ENCODE results near the gene SLC7A10.
"Not testable (repeated sequence)": the region's sequence is repeated elsewhere in the genome, so short reads cannot be mapped to it uniquely, and the experiment has no call there.

SLC7A10 gene

GRCh38 chr19:33215438-33216197, 10.0 kb downstream of the SLC7A10 start:
- no peak for DNase-seq

DNA sequence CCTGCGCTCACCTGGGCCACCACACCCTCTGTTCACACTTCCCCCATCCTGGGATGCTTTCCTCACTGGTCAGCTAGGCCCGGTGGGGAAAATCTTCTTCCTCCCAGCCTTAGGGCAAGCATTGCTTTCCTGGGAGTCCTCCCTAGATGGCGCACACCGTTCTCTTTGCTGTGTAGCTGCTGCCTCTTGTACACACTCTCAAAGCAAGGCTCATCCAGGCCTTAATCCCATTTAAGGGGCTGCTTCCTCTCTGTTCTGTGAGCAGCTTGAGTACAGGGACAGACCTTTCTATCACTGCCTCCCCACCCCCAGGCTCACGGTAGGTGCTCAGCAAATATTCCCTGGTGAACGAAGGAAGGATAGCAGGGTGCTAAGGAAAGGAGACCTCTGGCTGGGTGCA, 11.1 kb downstream of the SLC7A10 start:
- no peak for DNase-seq

DNA sequence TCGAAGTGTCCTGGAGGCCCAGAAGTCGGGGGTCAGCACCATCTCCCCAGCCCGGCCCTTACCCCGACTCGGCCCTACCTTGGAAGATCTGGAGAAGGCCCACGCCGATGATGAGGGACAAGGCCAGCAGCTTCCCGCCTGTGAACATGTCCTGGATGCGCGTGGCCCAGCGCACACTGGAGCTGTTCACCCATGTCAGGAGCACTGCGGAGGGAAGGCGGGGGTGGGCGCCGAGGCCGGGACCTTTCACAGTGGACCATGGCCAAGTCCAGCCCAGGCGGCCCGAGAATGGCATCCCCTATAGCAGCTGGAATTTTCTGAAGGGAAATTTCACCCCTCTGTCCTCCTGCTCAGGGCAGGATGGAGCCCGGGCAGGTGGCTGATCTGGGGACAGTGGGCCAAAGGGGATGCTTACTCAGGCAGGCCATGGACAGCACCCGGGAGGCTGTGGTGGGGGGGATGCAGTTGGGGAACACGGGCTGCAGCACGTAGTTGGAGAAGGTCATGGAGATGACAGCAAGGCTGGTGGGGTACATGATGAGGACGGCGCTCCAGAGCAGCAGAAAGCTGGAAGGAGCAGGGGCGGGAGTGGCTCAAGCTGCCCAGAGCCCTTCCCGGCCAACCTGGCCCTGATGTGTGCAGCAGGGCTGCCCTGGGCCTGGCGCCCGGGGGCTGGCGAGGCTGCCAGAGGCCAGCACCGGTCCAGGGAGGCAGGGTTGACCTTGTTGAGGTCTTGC, 13.0 kb downstream of the SLC7A10 start:
- no peak for DNase-seq

- no peak for DNase-seq
Observed at GRCh38 chr19:33211794-33212435, 13.7 kb downstream of the SLC7A10 start.

GRCh38 chr19:33210266-33210940, 15.2 kb downstream of the SLC7A10 start:
- no peak for DNase-seq

GRCh38 chr19:33209850-33210230, 15.8 kb downstream of the SLC7A10 start:
- not testable (repeated sequence) for DNase-seq

- DNase-seq = no peak
Observed at GRCh38 chr19:33208904-33209849, 16.5 kb downstream of the SLC7A10 start.

- DNase-seq = no peak
Observed at GRCh38 chr19:33208371-33208895, 17.2 kb downstream of the SLC7A10 start.

GRCh38 chr19:33207903-33208302, 17.7 kb downstream of the SLC7A10 start:
- DNase-seq = no peak

GRCh38 chr19:33207040-33207620, 18.5 kb downstream of the SLC7A10 start:
- DNase-seq = no peak

DNA sequence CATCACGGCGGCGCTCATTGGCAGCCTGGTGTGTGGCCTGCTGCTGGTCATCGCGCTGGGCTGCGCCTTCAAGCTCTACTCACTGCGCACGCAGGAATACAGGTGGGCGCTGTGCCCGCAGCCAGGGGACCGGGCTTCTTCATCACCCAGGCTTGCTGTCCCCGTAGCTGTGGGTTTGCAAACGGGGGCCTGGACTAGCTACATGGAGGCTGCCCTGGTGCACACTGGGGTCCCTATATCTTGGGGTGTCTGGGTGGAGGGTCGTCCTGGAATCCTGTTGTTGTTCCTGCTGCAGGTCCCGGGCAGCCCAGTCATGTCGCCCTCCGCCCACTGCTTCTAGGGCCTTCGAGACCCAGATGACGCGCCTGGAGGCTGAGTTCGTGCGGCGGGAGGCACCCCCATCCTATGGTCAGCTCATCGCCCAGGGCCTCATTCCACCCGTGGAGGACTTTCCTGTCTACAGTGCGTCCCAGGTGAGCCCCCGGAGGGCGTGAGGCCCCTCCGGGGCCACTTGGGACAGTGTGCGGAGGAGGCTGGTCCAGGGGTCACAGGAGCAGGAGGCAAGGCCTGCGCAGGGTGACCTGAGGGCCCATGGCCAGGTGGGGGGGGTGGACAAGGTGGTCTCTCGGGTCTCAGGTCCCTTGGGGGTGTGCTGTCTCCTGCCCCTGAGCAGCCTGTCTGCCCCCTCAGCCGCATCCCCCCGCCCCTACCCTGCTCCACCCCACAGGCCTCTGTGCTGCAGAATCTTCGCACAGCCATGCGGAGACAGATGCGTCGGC, 19.2 kb downstream of the SLC7A10 start:
- DNase-seq = no peak

- DNase-seq = no peak
Observed at GRCh38 chr19:33205531-33206260, 20.0 kb downstream of the SLC7A10 start.

DNA sequence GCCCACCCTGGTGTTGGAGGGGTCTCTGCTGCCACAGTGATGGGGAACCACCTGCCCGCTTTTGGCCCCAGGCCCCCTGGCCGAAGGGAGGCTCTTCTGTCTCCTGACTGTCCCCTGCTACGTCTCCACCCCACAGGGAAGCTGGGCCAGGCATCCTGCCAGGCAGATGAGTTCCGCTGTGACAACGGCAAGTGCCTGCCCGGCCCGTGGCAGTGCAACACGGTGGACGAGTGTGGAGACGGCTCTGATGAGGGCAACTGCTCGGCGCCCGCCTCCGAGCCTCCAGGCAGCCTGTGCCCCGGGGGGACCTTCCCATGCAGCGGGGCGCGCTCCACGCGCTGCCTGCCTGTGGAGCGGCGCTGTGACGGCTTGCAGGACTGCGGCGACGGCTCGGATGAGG, 20.5 kb downstream of the SLC7A10 start:
- DNase-seq = no peak

GRCh38 chr19:33204136-33204973, 21.3 kb downstream of the SLC7A10 start:
- no peak for DNase-seq

DNA sequence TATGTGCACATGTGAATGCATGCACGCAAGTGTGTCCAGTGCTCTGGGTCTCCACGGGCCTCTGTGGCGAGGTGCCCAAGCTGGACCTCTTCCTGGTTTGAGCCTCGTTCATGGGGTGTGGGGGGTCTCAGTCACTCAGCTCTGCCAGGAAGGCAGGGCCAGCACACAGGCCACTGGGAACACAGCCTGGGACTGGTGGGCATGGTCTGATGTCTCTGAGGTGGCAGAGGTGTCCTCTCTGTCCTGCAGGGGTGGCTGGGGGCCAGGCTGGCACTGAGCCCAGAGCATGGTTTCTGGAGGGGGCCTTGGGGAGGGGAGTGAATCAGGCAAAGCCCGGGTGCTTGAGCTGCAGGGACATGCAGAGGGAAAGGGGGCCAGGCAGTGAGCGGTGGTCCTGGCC, 22.1 kb downstream of the SLC7A10 start:
- no peak for DNase-seq

DNA sequence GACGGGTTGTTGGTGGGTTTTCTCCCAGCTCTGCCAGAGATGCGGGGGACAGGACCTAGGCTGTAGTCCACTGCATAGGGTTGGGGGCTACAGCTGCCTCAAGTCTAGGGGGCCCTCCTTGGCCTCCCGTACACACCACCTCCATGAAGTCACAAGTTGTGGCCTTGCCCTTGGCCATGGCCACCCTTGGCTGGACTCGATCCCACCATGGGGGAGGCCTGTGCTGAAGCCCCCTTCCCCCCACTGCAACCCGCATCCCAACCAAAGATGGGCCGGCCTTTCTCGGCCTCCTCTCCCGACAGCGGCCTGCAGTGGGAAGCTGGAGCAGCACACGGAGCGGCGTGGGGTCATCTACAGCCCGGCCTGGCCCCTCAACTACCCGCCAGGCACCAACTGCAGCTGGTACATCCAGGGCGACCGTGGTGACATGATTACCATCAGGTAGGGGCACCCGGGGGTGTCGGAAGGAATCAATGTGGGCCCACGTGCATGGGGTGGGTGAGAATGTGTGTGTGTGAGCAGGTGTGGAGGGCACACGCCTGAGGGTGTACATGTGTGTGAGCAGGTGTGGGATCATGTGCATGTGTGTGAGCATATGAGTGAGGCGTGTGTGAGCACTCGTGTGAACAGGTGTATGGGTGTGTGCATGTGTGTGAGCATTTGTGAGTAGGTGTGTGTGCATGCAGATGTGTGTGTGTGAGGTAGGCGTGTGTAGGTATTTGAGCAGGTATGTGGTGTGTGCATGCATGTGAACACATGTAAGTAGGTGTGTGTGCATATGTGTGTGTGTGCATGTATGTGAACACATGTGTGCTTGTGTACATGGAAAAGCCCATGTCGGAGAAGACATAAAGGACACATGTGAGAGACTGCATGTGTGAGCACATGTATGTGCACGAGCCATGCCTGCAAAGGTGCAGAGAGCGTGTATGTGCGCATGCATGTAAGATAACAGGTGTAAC, 22.8 kb downstream of the SLC7A10 start:
- DNase-seq = no peak

DNA sequence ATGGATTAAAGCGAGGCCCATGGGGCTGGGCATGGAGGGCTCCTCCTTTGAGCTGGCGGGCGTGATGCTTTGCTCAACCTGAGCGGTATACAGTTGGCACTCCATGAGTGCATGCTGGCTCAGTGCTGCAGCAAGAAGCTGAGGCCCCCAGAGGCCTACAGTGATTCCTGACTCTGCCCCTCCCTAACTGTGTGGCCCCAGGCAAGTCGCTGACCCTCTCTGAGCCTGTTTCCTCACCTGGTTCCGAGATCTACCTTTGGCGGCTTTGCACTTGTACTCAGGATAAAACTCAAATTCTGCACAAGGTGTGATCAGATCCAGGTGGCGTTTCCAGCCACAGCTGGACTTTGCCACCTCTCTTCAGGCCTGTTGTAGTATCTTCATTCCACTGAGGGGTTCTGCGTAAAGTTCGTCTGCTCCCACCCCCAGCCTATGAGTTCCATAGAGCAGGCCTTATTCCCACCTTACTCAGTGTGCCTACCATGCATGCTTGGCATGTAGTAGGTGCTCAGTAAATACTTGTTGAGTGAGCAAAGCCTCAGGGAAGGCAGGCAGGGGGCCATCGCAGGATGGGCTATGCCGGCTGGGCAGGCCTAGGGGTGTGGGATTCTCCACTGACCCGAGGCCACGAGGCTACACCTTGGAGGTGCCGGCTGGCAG, 23.6 kb downstream of the SLC7A10 start:
- DNase-seq = no peak

Measured in NCI-H2107 (cell line).